GM19035 (cell line): ENCODE measurements around the gene CBFA2T2.
"Not testable (repeated sequence)": the region's sequence is repeated elsewhere in the genome, so short reads cannot be mapped to it uniquely, and the experiment has no call there.

Source experiments
- ATAC-seq: cut with Tn5 transposase; IDR thresholded peaks from one replicate; pipeline ENCODE4 v1.9.1; 2021; ENCODE audit not compliant: unreplicated experiment

CBFA2T2 gene

GRCh38 chr20:33570743-33571142, 80.8 kb downstream of the CBFA2T2 start:
- ATAC-seq, result no peak

DNA sequence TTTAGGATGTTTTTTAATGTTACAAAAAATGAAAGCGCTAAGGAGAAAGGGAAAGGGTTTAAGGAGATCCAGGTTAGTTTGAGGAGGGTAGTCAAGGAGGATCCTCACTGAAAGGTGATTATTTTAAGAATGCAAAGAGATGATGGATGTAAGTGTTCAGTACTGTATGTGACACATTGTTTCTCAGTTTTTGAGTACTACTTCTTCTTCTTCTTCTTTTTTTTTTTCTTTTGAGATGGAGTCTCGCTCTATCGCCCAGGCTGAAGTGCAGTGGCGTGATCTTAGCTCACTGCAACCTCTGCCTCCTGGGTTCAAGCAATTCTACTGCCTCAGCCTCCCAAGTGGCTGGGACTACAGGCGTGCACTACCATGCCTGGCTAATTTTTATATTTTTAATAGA, 83.4 kb downstream of the CBFA2T2 start:
- not testable (repeated sequence) for ATAC-seq

DNA sequence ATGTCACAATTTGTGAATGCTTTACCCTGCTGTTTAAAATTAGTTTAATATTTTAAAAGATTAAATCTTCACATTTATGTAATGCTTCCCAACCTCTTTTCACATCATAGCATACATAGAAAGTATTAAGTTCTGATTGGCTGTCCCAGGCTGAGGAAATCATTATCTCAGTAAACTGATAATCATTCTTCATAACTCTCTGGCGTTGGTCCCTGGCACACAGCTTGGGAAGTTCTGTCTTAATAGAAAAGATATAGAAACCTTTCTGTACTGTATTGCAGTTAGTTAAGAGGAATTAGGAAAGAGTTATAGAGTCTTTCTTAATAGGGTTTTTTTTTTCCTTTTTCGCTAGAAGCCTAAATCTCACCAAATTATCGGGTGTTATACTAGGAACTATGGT, 85.4 kb downstream of the CBFA2T2 start:
- ATAC-seq, result no peak

- ATAC-seq, result no peak
Observed at GRCh38 chr20:33576432-33577125, 86.7 kb downstream of the CBFA2T2 start.

GRCh38 chr20:33578510-33578909, 88.6 kb downstream of the CBFA2T2 start:
- no peak for ATAC-seq

GRCh38 chr20:33583143-33583542, 93.2 kb downstream of the CBFA2T2 start:
- no peak for ATAC-seq

DNA sequence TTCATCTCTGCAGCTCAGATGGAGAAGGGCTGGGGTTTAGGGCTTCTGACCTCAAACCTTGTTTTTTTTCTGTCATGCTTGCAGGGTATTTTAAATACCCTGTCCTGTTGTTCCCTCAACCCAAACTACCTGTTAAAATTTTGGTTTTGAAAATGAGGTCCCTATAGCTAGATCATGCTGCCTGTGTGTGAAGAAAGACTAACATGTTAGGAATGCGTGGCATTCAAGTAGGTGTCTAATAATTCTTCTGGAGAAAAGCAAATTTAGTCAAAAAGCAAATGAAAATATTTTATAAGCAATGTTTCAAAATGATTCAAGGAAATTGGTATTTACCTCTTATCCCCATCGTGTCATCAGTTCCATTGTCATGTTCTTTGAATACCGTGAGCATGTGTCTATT, 95.1 kb downstream of the CBFA2T2 start:
- no peak for ATAC-seq

DNA sequence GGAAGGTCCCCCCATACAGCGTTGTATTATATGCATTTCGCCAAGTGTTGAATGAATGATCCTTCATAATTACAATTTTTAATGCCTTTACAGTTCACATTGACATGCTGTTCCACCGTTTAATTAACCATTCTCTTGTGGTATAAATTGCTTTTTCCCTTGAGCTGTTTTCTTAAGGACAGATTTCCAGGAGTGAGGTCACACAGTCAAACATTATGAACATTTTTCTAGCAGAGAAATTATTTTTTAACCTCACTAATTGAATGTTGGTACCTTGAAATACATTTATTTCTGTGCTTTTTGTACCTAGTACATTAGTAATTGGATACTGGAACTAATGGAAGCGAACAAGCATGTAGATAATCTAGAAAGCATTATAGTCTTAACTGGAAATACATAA, 95.5 kb downstream of the CBFA2T2 start:
- ATAC-seq, result no peak

GRCh38 chr20:33589059-33589458, 99.2 kb downstream of the CBFA2T2 start:
- ATAC-seq, result no peak

DNA sequence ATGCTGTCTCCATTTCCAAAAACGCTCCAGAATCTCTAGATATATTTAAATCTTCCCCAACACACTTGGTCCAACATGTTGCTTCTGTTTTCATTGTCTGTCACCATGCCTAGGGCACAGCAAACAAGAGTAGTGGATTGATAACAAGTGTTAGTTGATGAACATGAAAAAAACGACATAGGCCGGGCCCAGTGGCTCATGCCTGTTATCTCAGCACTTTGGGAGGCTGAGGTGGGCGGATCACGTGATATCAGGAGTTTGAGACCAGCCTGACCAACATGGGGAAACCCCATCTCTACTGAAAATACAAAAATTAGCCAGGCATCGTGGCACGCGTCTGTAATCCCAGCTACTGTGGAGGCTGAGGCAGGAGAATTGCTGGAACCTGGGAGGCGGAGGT, 102.0 kb downstream of the CBFA2T2 start:
- ATAC-seq, result not testable (repeated sequence)

GRCh38 chr20:33594743-33595142, 104.8 kb downstream of the CBFA2T2 start:
- ATAC-seq, result no peak

GRCh38 chr20:33600414-33600813, 110.5 kb downstream of the CBFA2T2 start:
- no peak for ATAC-seq

GRCh38 chr20:33600981-33601380, 111.1 kb downstream of the CBFA2T2 start:
- ATAC-seq, result no peak

DNA sequence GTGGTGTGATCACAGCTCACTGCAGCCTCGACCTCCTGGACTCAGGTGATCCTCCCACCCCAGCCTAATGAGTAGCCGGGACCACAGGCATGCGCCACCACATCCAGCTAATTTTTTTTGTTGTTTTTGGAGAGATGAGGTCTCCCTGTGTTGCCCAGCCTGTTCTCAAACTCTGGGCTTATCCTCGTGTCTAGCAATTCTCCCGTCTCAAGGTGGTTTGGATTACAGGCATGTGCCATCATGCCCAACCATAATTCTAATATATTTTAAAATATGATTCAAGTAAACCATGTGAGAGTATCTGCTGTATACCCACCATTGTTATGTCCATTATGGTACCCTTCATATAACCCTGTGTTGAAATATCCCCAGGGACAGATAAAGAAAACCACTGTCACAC, 112.0 kb downstream of the CBFA2T2 start:
- ATAC-seq, result no peak

DNA sequence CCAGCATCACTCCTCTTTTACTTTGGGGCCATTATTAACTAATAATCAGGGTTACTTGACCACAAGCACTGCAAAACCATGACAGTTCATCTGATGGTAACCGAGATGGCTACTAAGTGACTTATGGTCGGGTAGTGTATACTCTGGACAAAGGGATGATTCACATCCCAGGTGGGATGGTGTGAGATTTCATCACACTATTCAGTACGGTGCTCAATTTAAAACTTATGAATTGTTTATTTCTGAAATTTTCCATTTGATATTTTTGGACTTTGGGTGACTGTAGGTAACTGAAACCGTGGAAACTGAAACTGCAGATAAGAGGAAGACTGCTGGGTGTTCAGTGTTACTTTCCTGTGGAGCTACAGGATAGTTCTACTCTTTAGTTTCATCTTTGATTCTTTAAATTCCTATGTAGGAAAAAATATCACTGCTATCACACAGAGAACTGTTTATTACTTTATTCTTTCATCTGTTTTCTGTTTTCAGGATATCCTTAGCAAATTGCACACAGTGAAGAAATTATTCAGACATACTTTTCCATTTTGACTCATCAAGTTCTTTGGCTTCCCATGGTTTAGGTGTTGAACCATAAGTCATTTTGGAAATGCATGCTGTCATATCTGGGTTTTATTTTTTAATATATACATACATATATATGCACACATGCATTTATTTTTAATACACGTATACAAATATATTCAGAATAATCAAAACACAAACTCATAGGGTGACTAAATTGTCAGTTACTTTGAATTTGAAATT, 113.1 kb downstream of the CBFA2T2 start:
- ATAC-seq, result no peak

DNA sequence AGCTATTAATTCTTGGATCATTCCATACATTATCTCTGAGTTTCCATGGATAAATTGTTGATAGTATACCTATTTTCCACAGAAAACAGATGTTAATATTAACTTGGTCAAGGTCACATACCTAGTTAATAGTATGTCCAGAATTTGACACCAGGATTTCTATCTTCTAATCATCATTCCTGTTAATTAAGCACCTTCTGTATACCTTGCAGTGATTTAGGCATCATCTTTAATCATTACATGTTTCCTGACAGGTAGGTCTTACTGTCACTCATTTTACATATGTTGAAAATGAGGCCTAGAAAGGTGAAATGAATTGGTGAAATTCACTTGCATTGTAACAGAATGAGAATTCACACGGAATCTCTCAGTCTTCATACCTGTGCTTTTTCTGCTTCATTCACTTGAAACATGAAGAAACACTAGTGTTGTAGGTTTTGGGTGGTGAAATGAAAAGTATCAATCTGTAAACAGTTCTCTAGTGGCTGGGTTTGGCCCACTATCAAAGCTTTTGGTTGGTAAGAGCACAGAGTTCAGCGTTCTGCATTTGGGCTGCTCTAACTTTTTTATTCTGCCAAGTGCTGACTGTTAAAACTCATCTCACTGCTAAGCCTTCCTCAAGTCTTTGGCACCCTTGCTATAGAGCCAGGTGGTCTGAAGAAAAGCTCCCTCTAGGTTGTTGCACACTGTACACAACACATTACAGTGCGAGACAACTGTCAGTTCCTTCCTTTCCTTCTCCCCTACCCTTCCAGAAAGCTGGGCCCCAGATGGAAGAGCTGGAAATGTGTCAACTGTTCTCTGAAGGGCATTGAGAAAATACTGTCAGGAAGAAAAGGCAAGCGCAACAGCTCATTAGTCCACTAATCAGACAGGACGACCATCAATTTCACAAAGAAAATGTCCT, 114.4 kb downstream of the CBFA2T2 start:
- ATAC-seq, result no peak

GRCh38 chr20:33604991-33605370, 115.1 kb downstream of the CBFA2T2 start:
- no peak for ATAC-seq

GRCh38 chr20:33606118-33606771, 116.3 kb downstream of the CBFA2T2 start:
- ATAC-seq, result peak; percentile 62

GRCh38 chr20:33609504-33609903, 119.6 kb downstream of the CBFA2T2 start:
- no peak for ATAC-seq

DNA sequence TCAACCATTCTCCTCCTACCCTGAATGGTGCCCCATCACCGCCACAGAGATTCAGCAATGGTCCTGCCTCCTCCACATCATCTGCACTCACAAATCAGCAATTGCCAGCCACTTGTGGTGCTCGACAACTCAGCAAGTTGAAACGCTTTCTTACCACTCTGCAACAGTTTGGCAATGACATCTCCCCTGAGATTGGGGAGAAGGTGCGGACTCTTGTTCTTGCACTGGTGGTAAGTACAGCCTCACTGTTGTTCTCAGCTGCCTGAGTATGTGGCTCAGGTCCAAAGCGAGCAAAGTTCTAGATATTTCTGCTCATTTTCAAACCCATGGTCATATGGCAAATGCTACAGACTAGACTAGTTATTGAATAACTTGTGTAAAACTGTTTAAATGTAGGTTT, 121.2 kb downstream of the CBFA2T2 start:
- no peak for ATAC-seq

GRCh38 chr20:33612001-33612400, 122.1 kb downstream of the CBFA2T2 start:
- ATAC-seq, result no peak
